Middle frontal gyrus (tissue), 1 donor: ENCODE measurements around the gene MIGA2.
"Not testable (repeated sequence)": the region's sequence is repeated elsewhere in the genome, so short reads cannot be mapped to it uniquely, and the experiment has no call there.

Source experiments
- DNase-seq: peaks from one replicate; pipeline ENCODE4 v3.0.0-alpha.2; 2015; ENCODE audit warnings: low spot score; ENCODE audit errors: extremely low spot score

MIGA2 gene, protein sequence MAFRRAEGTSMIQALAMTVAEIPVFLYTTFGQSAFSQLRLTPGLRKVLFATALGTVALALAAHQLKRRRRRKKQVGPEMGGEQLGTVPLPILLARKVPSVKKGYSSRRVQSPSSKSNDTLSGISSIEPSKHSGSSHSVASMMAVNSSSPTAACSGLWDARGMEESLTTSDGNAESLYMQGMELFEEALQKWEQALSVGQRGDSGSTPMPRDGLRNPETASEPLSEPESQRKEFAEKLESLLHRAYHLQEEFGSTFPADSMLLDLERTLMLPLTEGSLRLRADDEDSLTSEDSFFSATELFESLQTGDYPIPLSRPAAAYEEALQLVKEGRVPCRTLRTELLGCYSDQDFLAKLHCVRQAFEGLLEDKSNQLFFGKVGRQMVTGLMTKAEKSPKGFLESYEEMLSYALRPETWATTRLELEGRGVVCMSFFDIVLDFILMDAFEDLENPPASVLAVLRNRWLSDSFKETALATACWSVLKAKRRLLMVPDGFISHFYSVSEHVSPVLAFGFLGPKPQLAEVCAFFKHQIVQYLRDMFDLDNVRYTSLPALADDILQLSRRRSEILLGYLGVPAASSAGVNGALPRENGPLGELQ

DNA sequence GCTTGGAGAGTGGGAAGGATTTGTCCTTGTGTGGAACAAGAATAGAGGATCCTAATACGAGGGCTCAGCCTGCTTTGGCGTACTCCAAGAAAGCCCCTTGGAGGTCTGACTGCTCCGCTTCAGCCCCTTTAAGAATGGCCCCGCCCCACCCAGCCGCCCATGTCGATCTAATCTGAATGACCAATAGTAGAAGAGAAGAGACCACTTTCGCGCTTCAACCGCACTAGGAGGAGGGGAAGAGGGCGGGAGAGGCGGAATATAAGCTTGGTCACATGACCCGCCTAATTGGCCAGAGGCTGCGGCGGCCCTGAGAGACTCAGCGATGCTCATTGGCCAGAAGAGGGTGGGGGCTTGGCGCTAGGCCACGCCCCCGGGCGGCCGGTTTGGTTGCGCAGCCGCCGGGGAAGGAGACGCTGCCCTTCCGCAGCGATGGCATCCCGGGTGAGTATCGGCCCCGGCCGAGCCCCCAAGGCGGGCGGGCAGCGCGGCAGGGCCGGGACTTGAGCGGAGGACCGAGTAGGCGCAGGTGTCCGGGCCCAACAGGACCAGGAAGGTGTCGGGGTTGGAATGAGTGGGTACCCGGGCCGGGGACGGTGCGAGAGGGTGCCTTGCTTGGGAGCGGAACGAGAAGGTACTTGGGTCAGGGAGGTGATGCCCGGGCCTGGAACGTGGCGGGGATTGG, at the start of gene MIGA2:
Gene MIGA2 (plus strand): TSS at position 386 of the 682 bp plus-strand sequence. CDS start 3,969 bp downstream, outside the sequence.
- peak; percentile 99 for DNase-seq

DNA sequence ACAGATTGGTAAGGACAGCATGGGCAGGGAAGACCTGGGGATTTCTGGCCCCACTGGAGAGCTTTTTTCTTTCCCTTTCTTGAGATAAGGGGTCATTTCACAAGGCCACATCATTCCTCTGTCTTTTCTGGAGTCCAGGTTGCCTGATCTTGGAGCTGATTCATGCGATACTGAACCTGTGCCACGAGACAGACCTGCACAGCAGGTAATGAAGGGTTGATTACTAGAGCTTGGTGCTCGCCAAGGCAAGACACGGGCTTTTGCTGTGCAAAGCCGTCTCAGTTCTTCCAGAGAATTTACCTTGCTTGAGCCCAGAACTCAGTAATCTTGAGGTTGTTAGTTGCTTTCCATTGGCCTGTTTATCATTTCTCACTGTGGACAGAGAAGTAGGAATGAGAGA, 49.8 kb upstream of the MIGA2 start:
- no peak for DNase-seq

DNA sequence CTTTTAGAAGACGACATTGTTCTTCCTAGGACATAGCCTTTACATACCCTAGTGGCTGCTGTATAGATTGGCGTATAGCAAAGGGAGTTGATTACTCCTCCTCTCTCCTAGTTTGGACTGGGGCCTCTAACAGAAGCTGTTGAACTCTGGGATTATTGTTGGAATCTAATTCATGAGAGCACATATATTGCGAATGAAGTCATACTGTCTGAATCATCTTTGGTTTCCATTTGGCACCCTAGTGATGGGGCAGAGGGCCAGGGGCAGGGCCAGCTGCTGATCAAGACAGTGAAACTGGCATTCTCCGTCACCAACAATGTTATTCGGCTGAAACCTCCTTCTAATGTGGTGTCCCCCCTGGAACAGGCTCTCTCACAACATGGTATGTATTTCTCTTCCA, 48.6 kb upstream of the MIGA2 start:
- DNase-seq = no peak

- DNase-seq = peak; percentile 5
These were observed 43.4 kb upstream of the MIGA2 start for GRCh38 chr9:128992995-128993394.

DNA sequence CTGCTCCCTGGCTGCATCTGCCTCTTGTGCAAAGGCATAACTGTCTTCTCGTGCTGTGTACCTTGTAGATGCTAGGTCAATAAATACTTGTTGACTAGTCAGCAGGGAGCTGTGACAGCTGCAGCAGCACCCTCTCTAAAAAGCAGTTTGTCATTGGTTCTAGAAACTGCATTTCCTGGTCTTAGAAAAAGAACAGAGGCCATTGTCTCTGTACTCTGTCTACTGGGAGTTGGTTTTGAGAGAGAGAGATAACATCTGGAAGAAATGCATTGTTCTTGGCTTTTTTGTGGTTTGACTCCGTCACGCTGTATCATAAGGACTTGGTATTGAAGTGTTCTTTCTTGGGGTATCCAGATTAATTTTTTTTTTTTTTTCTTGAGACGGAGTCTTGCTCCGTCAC, 40.6 kb upstream of the MIGA2 start:
- no peak for DNase-seq

DNA sequence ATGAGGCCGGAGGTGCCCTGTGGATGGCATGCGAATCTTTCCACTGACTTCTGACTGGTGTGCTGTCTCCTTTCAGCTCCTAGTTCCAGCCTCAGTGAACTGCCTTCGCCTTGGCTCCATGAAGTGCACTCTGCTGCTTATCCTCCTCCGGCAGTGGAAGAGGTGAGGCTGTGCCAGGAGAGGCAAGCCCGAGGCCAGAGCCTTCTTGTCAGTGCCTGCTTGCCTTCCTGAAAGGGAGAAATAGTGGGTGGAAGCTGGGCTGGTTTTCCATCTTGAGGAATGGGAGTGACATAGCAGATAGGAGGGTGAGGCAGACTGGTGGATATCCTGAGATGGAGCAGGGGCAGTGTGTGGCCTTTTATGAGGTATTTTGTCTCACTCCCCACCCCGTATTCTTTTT, 38.0 kb upstream of the MIGA2 start:
- no peak for DNase-seq

GRCh38 chr9:128999581-129000206, 36.7 kb upstream of the MIGA2 start:
- no peak for DNase-seq

- no peak for DNase-seq
These were observed 34.7 kb upstream of the MIGA2 start for GRCh38 chr9:129001504-129002325.

DNA sequence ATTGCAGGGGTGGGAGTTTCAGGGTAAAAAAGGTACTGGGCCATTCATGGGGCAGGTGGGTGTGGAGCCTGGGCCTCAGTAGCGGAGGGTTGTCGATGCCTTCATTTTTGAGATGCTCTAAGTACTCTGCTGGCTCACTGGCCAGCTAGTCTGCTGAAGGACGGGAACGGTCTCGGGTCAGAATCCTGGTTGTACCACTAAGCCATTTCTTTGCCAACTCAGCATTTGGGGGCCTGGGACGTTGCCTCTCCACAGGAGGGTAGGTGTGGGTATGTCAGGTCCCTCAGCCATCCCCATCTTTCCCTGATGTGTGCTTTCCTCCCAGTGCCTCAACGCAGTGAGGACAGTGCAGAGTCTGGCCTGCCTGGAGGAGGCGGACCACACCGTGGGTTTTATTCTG, 33.4 kb upstream of the MIGA2 start:
- DNase-seq = no peak

DNA sequence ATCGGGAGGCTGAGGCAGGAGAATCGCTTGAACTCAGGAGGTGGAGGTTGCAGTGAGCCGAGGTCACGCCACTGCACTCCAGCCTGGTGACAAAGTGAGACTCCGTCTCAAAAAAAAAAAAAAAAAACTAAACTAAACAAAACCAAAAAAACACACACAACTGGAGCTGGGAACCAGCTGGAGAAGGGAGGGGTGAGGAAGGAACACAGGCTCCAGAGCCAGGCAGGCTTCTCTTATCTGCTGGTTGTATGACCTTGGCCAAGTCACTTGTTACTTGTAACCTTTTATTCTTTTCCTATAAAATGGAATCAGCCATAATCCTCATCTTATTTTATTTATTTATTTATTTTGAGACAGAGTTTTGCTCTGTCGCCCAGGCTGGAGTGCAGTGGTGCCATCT, 32.3 kb upstream of the MIGA2 start:
- not testable (repeated sequence) for DNase-seq

DNA sequence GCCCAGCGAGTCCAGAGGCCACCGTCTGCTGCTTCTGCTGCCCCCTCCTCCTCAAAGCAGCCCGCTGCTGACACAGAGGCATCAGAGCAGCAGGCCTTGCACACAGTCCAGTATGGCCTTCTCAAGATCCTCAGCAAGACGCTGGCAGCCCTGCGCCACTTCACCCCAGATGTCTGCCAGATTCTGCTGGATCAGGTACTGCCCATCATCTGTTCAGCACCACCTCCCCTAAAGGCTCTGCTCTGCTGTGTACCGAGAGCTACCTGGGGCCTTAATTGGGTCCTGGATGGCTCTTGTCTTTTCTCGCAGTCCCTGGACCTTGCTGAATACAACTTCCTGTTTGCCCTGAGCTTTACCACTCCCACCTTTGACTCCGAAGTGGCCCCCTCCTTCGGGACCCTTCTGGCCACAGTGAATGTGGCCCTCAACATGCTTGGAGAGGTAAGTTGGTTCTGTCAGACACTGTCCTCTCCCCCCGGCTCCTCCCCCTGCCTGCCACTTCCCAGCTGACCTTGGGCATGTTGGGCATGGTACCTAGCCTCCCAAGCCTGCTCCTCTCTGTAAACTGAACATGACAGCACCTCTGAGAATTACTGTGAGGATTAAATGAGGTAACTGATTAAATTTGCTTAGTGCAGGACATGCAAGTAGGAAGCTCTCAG, 31.0 kb upstream of the MIGA2 start:
- DNase-seq = no peak

GRCh38 chr9:129006328-129007034, 29.9 kb upstream of the MIGA2 start:
- peak; percentile 54 for DNase-seq

DNA sequence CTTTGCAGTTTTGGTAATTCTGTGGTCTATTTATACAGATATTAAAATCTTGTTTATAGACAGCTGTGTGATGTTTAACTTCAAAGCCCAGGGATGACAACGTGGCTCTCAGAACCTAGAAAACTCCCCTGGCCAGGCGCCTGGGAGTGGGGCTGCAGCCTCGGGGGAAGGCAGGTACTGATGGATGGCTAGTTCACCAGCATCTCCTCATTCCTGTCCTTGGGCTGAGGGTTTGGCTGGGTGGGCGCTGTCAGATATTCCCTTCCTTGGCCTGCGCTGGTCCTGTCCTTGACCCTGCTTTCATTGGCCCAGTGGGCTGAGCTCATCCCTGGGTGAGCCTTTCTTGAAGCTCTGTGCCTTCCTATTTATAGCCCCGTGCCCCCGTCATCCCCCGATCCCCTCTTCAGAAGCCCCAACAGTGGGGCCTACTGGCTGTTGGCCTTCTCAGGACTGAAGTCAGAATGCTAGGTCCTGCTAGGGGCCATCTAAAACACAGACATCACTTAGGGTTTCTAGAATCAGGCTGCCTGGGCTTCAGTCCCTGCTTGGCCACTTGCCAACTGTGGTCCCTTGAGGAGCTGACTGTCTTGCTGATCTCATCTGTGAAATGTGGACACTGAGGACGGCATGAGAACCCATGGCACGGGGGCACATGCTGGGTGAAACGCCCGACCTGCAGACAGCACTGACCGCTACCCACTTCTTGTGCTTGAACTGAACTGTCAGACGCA, 29.2 kb upstream of the MIGA2 start:
- no peak for DNase-seq

- DNase-seq = no peak
These were observed 28.5 kb upstream of the MIGA2 start for GRCh38 chr9:129007766-129008468.

- no peak for DNase-seq
These were observed 27.9 kb upstream of the MIGA2 start for GRCh38 chr9:129008469-129008965.

GRCh38 chr9:129008986-129009583, 27.3 kb upstream of the MIGA2 start:
- DNase-seq = no peak

DNA sequence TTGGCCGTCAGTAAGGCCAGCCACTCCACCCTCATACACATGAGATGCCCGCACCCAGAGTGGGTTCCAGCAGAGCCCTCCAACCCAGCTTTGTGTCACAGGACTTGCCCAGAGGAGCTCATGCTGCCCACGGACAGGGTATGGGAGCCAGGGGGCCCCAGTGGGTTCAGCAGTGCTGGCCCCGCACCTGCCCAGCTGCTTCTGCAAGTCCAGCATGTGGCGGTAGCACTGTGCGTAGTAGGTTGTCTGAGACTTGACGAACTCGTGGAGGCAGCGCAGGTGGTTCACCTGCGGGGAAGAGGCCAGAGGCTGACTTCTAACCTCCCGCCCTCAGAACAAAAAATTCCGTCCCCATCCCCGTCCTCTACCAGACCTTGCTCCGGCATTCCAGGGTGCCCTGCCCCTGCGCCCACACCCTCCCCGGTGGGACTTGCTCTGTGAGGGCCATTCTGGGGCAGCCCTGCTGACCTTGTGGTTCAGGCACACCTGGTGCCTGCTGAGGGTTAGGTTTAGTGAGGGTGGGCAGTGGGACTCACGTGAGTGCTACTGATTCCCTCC, 26.8 kb upstream of the MIGA2 start:
- no peak for DNase-seq
